H9 (cell line): ENCODE results near the gene MIPOL1. TPM values are rescaled to one million over a fixed set of nuclear protein-coding genes. Genes with fewer than 3 reads are reported as not detected.

Experiments used
- DNase-seq: peaks from one replicate; pipeline ENCODE4 v3.0.0-alpha.2; 2017
- H2AFZ ChIP-seq: one replicate; pipeline ENCODE4 v1.6.1; 2013; ENCODE audit warnings: mild to moderate bottlenecking, low read length, control low read depth, moderate library complexity
- H2AK5ac ChIP-seq: 2 replicates; pipeline ENCODE4 v1.6.1; 2013; ENCODE audit warnings: low read length, control low read depth, mixed read lengths; ENCODE audit not compliant: insufficient read length
- H2BK120ac ChIP-seq: one replicate; pipeline ENCODE4 v1.6.1; 2013; ENCODE audit warnings: low read depth, mild to moderate bottlenecking, low read length, control low read depth, inconsistent platforms; ENCODE audit not compliant: poor library complexity, severe bottlenecking
- H2BK12ac ChIP-seq: 2 replicates; pipeline ENCODE4 v1.6.1; 2013; ENCODE audit warnings: low read length, control low read depth, mixed read lengths, low read depth; ENCODE audit not compliant: insufficient read length
- H2BK15ac ChIP-seq: 2 replicates; pipeline ENCODE4 v1.6.1; 2013; ENCODE audit warnings: low read depth, low read length, control low read depth
- H2BK20ac ChIP-seq: one replicate; pipeline ENCODE4 v1.6.1; 2013; ENCODE audit warnings: low read depth, mild to moderate bottlenecking, low read length, control low read depth, inconsistent platforms; ENCODE audit not compliant: poor library complexity, severe bottlenecking
- H2BK5ac ChIP-seq: 2 replicates; pipeline ENCODE4 v1.6.1; 2013; ENCODE audit warnings: low read length, control low read depth, mixed read lengths; ENCODE audit not compliant: insufficient read length
- H3K14ac ChIP-seq: 2 replicates; pipeline ENCODE4 v1.6.1; 2013; ENCODE audit warnings: low read length, control low read depth; ENCODE audit not compliant: insufficient read depth
- H3K18ac ChIP-seq: 2 replicates; pipeline ENCODE4 v1.6.1; 2013; ENCODE audit warnings: low read depth, mild to moderate bottlenecking, mixed read lengths, low read length, control low read depth; ENCODE audit not compliant: insufficient read length
- H3K23ac ChIP-seq: 2 replicates; pipeline ENCODE4 v1.6.1; 2013; ENCODE audit warnings: low read length, control low read depth, mixed read lengths, low read depth; ENCODE audit not compliant: insufficient read length
- H3K23me2 ChIP-seq: 2 replicates; pipeline ENCODE4 v1.6.1; 2013; ENCODE audit warnings: low read depth, mild to moderate bottlenecking, mixed read lengths, low read length, control low read depth; ENCODE audit not compliant: insufficient read length, poor library complexity, severe bottlenecking
- H3K27ac ChIP-seq: 2 replicates; pipeline ENCODE4 v1.5.1; 2013; ENCODE audit warnings: low read length, control low read depth, mixed read lengths, low read depth; ENCODE audit not compliant: insufficient read length
- H3K27me3 ChIP-seq: 2 replicates; pipeline ENCODE4 v1.6.1; 2013; ENCODE audit warnings: low read length, control low read depth, inconsistent platforms; ENCODE audit not compliant: insufficient read depth
- H3K4ac ChIP-seq: 2 replicates; pipeline ENCODE4 v1.6.1; 2013; ENCODE audit warnings: low read depth, mild to moderate bottlenecking, control low read depth, inconsistent platforms, low read length, moderate library complexity
- H3K4me1 ChIP-seq: 2 replicates; pipeline ENCODE4 v1.6.1; 2013; ENCODE audit warnings: low read length, control low read depth, inconsistent platforms; ENCODE audit not compliant: insufficient read depth
- H3K4me2 ChIP-seq: 2 replicates; pipeline ENCODE4 v1.6.1; 2013; ENCODE audit warnings: low read length, control low read depth, mixed read lengths; ENCODE audit not compliant: insufficient read length, insufficient read depth
- H3K56ac ChIP-seq: 2 replicates; pipeline ENCODE4 v1.6.1; 2013; ENCODE audit warnings: low read depth, mild to moderate bottlenecking, mixed read lengths, low read length, control low read depth; ENCODE audit not compliant: insufficient read length
- H3K79me1 ChIP-seq: 2 replicates; pipeline ENCODE4 v1.6.1; 2013; ENCODE audit warnings: low read depth, mild to moderate bottlenecking, moderate library complexity, low read length, control low read depth, inconsistent platforms; ENCODE audit not compliant: insufficient read depth, poor library complexity, severe bottlenecking
- H3K79me2 ChIP-seq: 2 replicates; pipeline ENCODE4 v1.6.1; 2013; ENCODE audit warnings: low read length, control low read depth, inconsistent platforms; ENCODE audit not compliant: insufficient read depth
- H3K9ac ChIP-seq: 2 replicates; pipeline ENCODE4 v1.6.1; 2013; ENCODE audit warnings: low read length, control low read depth, mixed read lengths; ENCODE audit not compliant: insufficient read length; ENCODE audit errors: extremely low read depth
- H3K9me3 ChIP-seq: one replicate; pipeline ENCODE4 v1.6.1; 2013; ENCODE audit warnings: low read depth, low read length, inconsistent platforms; ENCODE audit not compliant: control insufficient read depth
- H3T11ph ChIP-seq: one replicate; pipeline ENCODE4 v1.6.1; 2013; ENCODE audit warnings: mild to moderate bottlenecking, low read length, control low read depth, inconsistent platforms
- H4K20me1 ChIP-seq: one replicate; pipeline ENCODE4 v1.6.1; 2013; ENCODE audit not compliant: control insufficient read depth, insufficient read length, insufficient read depth
- H4K5ac ChIP-seq: 2 replicates; pipeline ENCODE4 v1.6.1; 2013; ENCODE audit warnings: low read depth, mild to moderate bottlenecking, mixed read lengths, low read length, control low read depth; ENCODE audit not compliant: insufficient read length
- H4K8ac ChIP-seq: replicated peaks from 2 replicates; pipeline ENCODE4 v1.6.1; 2013; ENCODE audit warnings: low read length, control low read depth, mixed read lengths, low read depth; ENCODE audit not compliant: insufficient read length
- H4K91ac ChIP-seq: 2 replicates; pipeline ENCODE4 v1.6.1; 2013; ENCODE audit warnings: low read depth, mild to moderate bottlenecking, moderate library complexity, mixed read lengths, low read length, control low read depth; ENCODE audit not compliant: insufficient read length
- H3K27ac Mint-ChIP-seq, 3 experiments: 2 replicates in 2 of 3; 3 replicates in 1 of 3; pipeline ENCODE4 v1.8.0; 2020 to 2021; ENCODE audit warnings: mixed read lengths in 3 of 3, mild to moderate bottlenecking in 1 of 3, moderate library complexity in 1 of 3
- H3K27me3 Mint-ChIP-seq: 2 replicates; pipeline ENCODE4 v1.8.0; 2021; ENCODE audit warnings: low read depth, mild to moderate bottlenecking, moderate library complexity, mixed read lengths
- H3K36me3 Mint-ChIP-seq, 3 experiments: 2 replicates in 2 of 3; 3 replicates in 1 of 3; pipeline ENCODE4 v1.8.0; 2020 to 2021; ENCODE audit warnings: low read depth in 3 of 3, mixed read lengths in 3 of 3; ENCODE audit not compliant: insufficient read depth in 1 of 3
- H3K4me1 Mint-ChIP-seq, 2 experiments: 2 replicates each; pipeline ENCODE4 v1.8.0; 2020; ENCODE audit warnings: mixed read lengths in 2 of 2
- H3K4me3 Mint-ChIP-seq, 2 experiments: 2 replicates in 1 of 2; 3 replicates in 1 of 2; pipeline ENCODE4 v1.8.0; 2020 to 2021; ENCODE audit warnings: mild to moderate bottlenecking in 2 of 2, mixed read lengths in 2 of 2, moderate library complexity in 1 of 2
- H3K9me3 Mint-ChIP-seq, 2 experiments: 2 replicates in 1 of 2; 3 replicates in 1 of 2; pipeline ENCODE4 v1.8.0; 2020; ENCODE audit warnings: mild to moderate bottlenecking in 2 of 2, mixed read lengths in 2 of 2, moderate library complexity in 1 of 2
- WGBS: extraction: QIAGEN DNeasy Blood & Tissue Kit; methylation state at CpG from one replicate; pipeline ENCODE4 v1.1.7; 2013; ENCODE audit warnings: missing lambda C conversion rate, low lambda C conversion rate, mixed read lengths; ENCODE audit not compliant: insufficient read length; ENCODE audit errors: extremely low coverage; 5-methylcytosine and 5-hydroxymethylcytosine counted together
- total RNA-seq: library from RNA; stranded (reverse); gene quantifications from 2 replicates; pipeline ENCODE4 v1.2.1, GENCODE V29; 2021
- TF ChIP-seq, protein P1 (sequence below): fragments of 200-600 bp; sonication (generic); conservative IDR thresholded peaks from 3 replicates; pipeline ENCODE4 v1.8.0; 2021; ENCODE audit warnings: antibody characterized with exemption, mild to moderate bottlenecking

Gene MIPOL1
- total RNA-seq, 1 experiment from 2014 or later = 15.6 TPM

DNA sequence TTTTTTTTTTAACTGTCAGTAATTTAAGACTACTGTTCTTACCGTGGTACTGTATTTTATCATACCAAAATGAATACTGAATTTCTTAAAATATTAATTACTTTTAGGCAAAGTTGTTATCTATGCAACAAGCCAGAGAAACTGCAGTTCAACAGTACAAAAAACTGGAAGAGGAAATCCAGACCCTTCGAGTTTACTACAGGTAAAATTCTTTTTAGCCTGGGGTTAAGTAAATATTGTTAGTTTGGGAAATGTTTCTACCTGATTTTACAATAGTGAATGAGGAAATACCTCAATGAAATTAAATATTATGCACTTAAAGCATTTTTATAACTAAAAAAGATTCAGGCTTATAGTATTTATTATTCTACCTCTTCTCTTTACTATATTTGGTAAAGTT is 225.0 kb downstream of the MIPOL1 start:
- Mint-ChIP-seq H3K27ac (no peak overlapping the region), H3K36me3 (no peaks in the 10 kb centered on the region), H3K27me3 (no peaks in the 10 kb centered on the region), H3K4me1 (no peaks in the 10 kb centered on the region), H3K4me3 (no peak overlapping the region), H3K9me3 (no peaks in the 10 kb centered on the region)
- Histone ChIP-seq H4K5ac (no peak overlapping the region), H3K27ac (no peak overlapping the region), H3K9ac (no peak overlapping the region), H3K79me2 (no peaks in the 10 kb centered on the region), H2AK5ac (no peak overlapping the region), H3K4ac (no peak overlapping the region), H4K8ac (no peak overlapping the region), H2BK15ac (no peak overlapping the region), H2BK120ac (no peak overlapping the region), H4K91ac (no peak overlapping the region), H3K18ac (no peak overlapping the region), H3K14ac (no peak overlapping the region), H3T11ph (no peak overlapping the region), H2AFZ (no peak overlapping the region), H3K9me3 (no peaks in the 10 kb centered on the region), H3K4me2 (no peak overlapping the region), H3K56ac (no peak overlapping the region), H3K4me1 (no peaks in the 10 kb centered on the region), H3K27me3 (no peaks in the 10 kb centered on the region), H3K23ac (no peak overlapping the region), H2BK20ac (no peak overlapping the region), H3K23me2 (no peaks in the 10 kb centered on the region), H4K20me1 (no peaks in the 10 kb centered on the region), H3K79me1 (no peaks in the 10 kb centered on the region), H2BK5ac (no peak overlapping the region), H2BK12ac (no peak overlapping the region)
- no CpG with 5 or more reads among the region's 2 CpGs for WGBS
- DNase-seq = no peak
- TF ChIP-seq, protein P1, sequence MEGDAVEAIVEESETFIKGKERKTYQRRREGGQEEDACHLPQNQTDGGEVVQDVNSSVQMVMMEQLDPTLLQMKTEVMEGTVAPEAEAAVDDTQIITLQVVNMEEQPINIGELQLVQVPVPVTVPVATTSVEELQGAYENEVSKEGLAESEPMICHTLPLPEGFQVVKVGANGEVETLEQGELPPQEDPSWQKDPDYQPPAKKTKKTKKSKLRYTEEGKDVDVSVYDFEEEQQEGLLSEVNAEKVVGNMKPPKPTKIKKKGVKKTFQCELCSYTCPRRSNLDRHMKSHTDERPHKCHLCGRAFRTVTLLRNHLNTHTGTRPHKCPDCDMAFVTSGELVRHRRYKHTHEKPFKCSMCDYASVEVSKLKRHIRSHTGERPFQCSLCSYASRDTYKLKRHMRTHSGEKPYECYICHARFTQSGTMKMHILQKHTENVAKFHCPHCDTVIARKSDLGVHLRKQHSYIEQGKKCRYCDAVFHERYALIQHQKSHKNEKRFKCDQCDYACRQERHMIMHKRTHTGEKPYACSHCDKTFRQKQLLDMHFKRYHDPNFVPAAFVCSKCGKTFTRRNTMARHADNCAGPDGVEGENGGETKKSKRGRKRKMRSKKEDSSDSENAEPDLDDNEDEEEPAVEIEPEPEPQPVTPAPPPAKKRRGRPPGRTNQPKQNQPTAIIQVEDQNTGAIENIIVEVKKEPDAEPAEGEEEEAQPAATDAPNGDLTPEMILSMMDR = no peak
